Prostate gland (tissue), 2 donors: Measurements from ENCODE around the gene ATP9B. TPM values are rescaled to one million over a fixed set of nuclear protein-coding genes. Genes with fewer than 3 reads are reported as not detected.

Experiments used
- DNase-seq: peaks from one replicate; pipeline ENCODE4 v3.0.0-alpha.2; 2019; ENCODE audit warnings: low spot score
- H3K27ac ChIP-seq, 2 donors: fragments of 200-600 bp; sonication (generic); 2 replicates each; pipeline ENCODE4 v1.5.1; 2017 to 2019
- H3K27me3 ChIP-seq: fragments of 200-600 bp; sonication (generic); replicated peaks from 2 replicates; pipeline ENCODE4 v1.5.1; 2019; ENCODE audit not compliant: insufficient read depth
- H3K36me3 ChIP-seq, 2 donors: fragments of 200-600 bp; sonication (generic); 1 replicate in 1 of 2; 2 replicates in 1 of 2; pipeline versions ENCODE4 v1.5.1 to v1.8.1; 2017 to 2019
- H3K4me1 ChIP-seq: fragments of 200-600 bp; sonication (generic); replicated peaks from 2 replicates; pipeline ENCODE4 v1.5.1; 2019
- H3K4me3 ChIP-seq, 2 donors: fragments of 200-600 bp; sonication (generic); 2 replicates each; pipeline ENCODE4 v1.5.1; 2017 to 2019
- H3K9me3 ChIP-seq: fragments of 200-600 bp; sonication (generic); 2 replicates; pipeline ENCODE4 v1.5.1; 2017
- POLR2A ChIP-seq: fragments of 450-650 bp; IDR thresholded peaks from one replicate; pipeline ENCODE4 v1.6.1; 2016; ENCODE audit warnings: antibody characterized with exemption, mild to moderate bottlenecking
- POLR2AphosphoS5 ChIP-seq: sonication (generic); formaldehyde crosslinking; IDR thresholded peaks from one replicate; pipeline ENCODE4 v1.6.1; 2017; ENCODE audit warnings: antibody characterized with exemption
- WGBS: methylation state at CpG from one replicate; pipeline ENCODE4 v1.1.5; 2018; 5-methylcytosine and 5-hydroxymethylcytosine counted together
- intact Hi-C: fragments of 100-400 bp; cut with DNase I; formaldehyde crosslinking; loops from one replicate; pipeline ENCODE4 v1.14.2; 2022
- total RNA-seq, 2 donors: library from RNA; depleted of rRNA; stranded (reverse); fragments of >200 nt; gene quantifications; one replicate each; pipeline ENCODE4 v1.1.0, GENCODE V29; 2016
- TF ChIP-seq, protein P1 (sequence below), 4 experiments: fragments of 200-600 bp in 2 of 4; fragments of 450-650 bp in 2 of 4; sonication (generic) in 2 of 4; IDR thresholded peaks; 1 replicate in 3 of 4; 2 replicates in 1 of 4; pipeline ENCODE4 v1.5.1; 2016 to 2019; ENCODE audit warnings: antibody characterized with exemption in 4 of 4, mild to moderate bottlenecking in 2 of 4, moderate library complexity in 2 of 4

The ATP9B gene
- total RNA-seq, 2 donors from 2014 or later, result 33.8 to 55.6 TPM

GRCh38 chr18:79030680-79031079 is 38.5 kb upstream of the ATP9B start:
- 54% methylated on average over 9 of the region's 9 CpGs for WGBS
- no peaks in the 10 kb centered on the region for H3K9me3 ChIP-seq
- H3K4me1 ChIP-seq, result no peaks in the 10 kb centered on the region
- H3K36me3 ChIP-seq, result no peaks in the 10 kb centered on the region
- intact Hi-C loops, result no loop called here
- no peak overlapping the region for H3K27ac ChIP-seq
- no peak for DNase-seq
- TF ChIP-seq, protein P1, sequence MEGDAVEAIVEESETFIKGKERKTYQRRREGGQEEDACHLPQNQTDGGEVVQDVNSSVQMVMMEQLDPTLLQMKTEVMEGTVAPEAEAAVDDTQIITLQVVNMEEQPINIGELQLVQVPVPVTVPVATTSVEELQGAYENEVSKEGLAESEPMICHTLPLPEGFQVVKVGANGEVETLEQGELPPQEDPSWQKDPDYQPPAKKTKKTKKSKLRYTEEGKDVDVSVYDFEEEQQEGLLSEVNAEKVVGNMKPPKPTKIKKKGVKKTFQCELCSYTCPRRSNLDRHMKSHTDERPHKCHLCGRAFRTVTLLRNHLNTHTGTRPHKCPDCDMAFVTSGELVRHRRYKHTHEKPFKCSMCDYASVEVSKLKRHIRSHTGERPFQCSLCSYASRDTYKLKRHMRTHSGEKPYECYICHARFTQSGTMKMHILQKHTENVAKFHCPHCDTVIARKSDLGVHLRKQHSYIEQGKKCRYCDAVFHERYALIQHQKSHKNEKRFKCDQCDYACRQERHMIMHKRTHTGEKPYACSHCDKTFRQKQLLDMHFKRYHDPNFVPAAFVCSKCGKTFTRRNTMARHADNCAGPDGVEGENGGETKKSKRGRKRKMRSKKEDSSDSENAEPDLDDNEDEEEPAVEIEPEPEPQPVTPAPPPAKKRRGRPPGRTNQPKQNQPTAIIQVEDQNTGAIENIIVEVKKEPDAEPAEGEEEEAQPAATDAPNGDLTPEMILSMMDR (IDR thresholded peaks at IDR 0.05), result no peak
- TF ChIP-seq POLR2AphosphoS5 (no peak), POLR2A (no peak)
- H3K4me3 ChIP-seq, result no peak overlapping the region
- H3K27me3 ChIP-seq, result no peaks in the 10 kb centered on the region

- H3K4me3 ChIP-seq, result no peak overlapping the region
- no peak for TF ChIP-seq POLR2AphosphoS5
- DNase-seq, result no peak
- H3K27me3 ChIP-seq, result no peaks in the 10 kb centered on the region
- H3K9me3 ChIP-seq, result no peaks in the 10 kb centered on the region
- H3K27ac ChIP-seq, result no peak overlapping the region
- 50% methylated on average over 5 of the region's 5 CpGs for WGBS
- H3K4me1 ChIP-seq, result no peaks in the 10 kb centered on the region
- intact Hi-C loops, result no loop called here
- H3K36me3 ChIP-seq, result no peaks in the 10 kb centered on the region
These were observed 26.9 kb upstream of the ATP9B start for GRCh38 chr18:79042276-79042675.

DNA sequence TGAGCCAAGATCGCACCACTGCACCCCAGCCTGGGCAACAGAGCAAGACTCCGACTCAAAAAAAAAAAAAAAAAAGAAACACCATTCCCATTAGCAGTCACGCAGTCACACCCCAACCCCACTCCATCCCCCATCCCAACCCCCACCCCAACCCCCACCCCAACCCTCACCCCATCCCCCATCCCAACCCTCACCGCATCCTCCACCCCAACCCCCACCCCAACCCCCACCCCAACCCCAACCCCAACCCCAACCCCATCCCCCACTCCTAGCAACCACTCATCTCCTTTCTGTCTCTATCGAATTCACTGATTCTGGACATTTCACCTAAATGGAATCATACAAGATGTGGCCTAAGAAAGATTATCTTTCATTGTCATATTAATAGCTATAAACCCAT is 25.9 kb upstream of the ATP9B start:
- Histone ChIP-seq H3K4me3 (no peak overlapping the region), H3K36me3 (no peaks in the 10 kb centered on the region), H3K27ac (no peak overlapping the region), H3K9me3 (no peaks in the 10 kb centered on the region), H3K27me3 (no peaks in the 10 kb centered on the region), H3K4me1 (no peaks in the 10 kb centered on the region)
- 95% methylated on average over 5 of the region's 5 CpGs for WGBS
- no peak for DNase-seq
- intact Hi-C loops, result no loop called here
- TF ChIP-seq POLR2AphosphoS5 (no peak), POLR2A (no peak)
- TF ChIP-seq, protein P1 (IDR thresholded peaks at IDR 0.05), result no peak

DNA sequence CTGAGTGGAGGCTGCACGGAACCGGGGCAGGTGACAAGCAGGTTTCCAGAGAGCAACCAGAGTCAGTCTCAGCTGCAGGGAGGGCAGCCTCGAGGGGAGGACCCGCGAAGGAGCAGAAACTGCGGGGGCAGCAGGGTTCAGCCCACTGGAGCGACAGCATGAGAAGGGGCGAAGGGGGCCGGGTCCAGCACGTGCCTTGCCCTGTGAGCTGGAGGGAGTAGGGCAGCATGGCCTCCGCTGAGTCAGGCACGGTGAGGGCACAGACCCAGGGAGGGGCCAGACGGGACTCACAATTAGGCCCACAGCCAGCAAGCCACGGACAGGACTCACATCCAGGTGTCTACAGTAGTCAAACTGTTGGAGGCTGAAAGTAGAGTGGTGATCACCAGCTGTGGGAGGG is 22.7 kb upstream of the ATP9B start:
- no peaks in the 10 kb centered on the region for H3K27me3 ChIP-seq

GRCh38 chr18:79047556-79048244 is 21.5 kb upstream of the ATP9B start:
- H3K36me3 ChIP-seq, result no peaks in the 10 kb centered on the region
- H3K4me1 ChIP-seq, result no peaks in the 10 kb centered on the region
- H3K27me3 ChIP-seq, result no peaks in the 10 kb centered on the region
- WGBS, result 92% methylated on average over 36 of the region's 36 CpGs
- TF ChIP-seq, protein P1 (IDR thresholded peaks at IDR 0.05), result no peak
- TF ChIP-seq POLR2AphosphoS5, result no peak
- no peak for TF ChIP-seq POLR2A
- no peak overlapping the region for H3K27ac ChIP-seq
- no peak overlapping the region for H3K4me3 ChIP-seq
- H3K9me3 ChIP-seq, result no peaks in the 10 kb centered on the region
- DNase-seq, result no peak
- intact Hi-C loops, result no loop called here

More for the DNA sequence above, 22.7 kb upstream of the ATP9B start:
- intact Hi-C loops, result no loop called here
- DNase-seq, result no peak
- 69% methylated on average over 14 of the region's 14 CpGs for WGBS
- Histone ChIP-seq H3K9me3 (no peaks in the 10 kb centered on the region), H3K36me3 (no peaks in the 10 kb centered on the region), H3K4me3 (no peak overlapping the region), H3K4me1 (no peaks in the 10 kb centered on the region), H3K27ac (no peak overlapping the region)
- no peak for TF ChIP-seq POLR2A
- no peak for TF ChIP-seq POLR2AphosphoS5
- TF ChIP-seq, protein P1 (IDR thresholded peaks at IDR 0.05), result no peak
